Activated CD8-positive, alpha-beta memory T cell treated with anti-CD3 and anti-CD28 coated beads for 36 hours (primary cell): Measurements from ENCODE around the gene UTRN. TPM values are rescaled to one million over a fixed set of nuclear protein-coding genes. Genes with fewer than 3 reads are reported as not detected.

Source experiments
- CTCF ChIA-PET: fragments of 350-600 bp; sonication (Branson Sonifier 250); formaldehyde crosslinking; loops from one replicate; lab custom pipeline; 2021; ENCODE audit warnings: antibody characterized with exemption; lab: Charles Lee
- POLR2A ChIA-PET: fragments of 350-600 bp; sonication (Branson Sonifier 250); formaldehyde crosslinking; loops from one replicate; lab custom pipeline; 2021; ENCODE audit warnings: antibody characterized with exemption; lab: Charles Lee
- total RNA-seq, 2 experiments: library from RNA; stranded (reverse); gene quantifications; one replicate each; pipeline ENCODE4 v1.2.3, GENCODE V29; 2021

The UTRN gene
- total RNA-seq, 2 experiments from 2014 or later, result 31.5 to 31.8 TPM

DNA sequence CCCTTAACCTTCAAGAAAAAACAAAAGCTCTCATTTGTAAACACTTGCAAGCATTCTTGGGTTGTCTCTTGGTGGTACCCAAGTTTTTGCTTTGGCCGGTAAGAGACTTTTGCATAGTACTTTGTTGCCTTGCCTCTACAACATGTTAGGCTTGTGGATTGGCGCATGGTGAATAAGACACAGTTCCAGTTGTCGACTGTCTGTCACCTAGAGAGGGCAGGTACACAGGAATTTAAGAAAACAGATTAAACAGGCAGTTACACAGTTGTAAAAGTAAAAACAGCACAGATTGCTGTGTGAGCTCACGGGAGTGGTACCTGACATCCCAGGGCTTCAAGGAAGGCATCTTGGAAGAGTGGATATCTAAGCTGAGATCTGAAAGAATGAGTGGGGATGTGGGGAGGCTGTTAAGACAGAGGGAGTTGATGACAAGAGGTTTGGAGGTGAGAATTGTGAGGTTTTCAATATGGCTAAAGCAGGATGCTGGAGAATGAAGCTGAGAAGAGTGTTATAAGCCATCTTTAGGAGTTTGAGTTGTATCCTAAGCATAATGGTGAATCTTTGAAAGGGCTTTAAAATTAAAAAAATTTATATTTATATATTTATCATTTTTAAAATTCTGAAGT, 19.2 kb downstream of the UTRN start:
- POLR2A ChIA-PET, result no interaction called here
- CTCF ChIA-PET, result no interaction called here

DNA sequence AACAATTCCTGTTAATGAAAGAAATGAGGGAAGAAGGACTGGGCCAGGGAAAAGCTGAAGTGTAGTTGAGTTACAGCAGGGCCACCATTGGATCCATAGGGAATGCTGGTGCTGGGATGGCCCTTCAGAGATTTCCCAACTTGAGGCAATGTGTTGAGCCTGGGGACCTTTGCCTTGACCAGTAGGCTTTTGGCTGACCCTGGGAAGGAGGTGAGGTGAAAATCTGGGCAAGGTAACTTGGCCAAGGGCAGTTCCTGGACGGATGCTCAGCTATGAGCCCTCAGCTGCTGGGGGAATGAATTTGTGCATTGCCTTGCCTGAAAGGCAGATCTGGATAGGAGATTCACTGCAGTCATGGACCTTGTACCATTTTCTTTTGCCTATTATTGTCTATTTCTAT, 20.4 kb downstream of the UTRN start:
- POLR2A ChIA-PET, result interaction anchor here (1.2 kb wide), 1 partner anchor 58 kb away, joined by 3 read pairs; no protein-coding TSS in a partner anchor
- CTCF ChIA-PET, result interaction anchor here (0.5 to 1.1 kb wide), 2 partner anchors 20 to 750 kb away, joined by 3 read pairs; partner anchors contain the start of gene UTRN

DNA sequence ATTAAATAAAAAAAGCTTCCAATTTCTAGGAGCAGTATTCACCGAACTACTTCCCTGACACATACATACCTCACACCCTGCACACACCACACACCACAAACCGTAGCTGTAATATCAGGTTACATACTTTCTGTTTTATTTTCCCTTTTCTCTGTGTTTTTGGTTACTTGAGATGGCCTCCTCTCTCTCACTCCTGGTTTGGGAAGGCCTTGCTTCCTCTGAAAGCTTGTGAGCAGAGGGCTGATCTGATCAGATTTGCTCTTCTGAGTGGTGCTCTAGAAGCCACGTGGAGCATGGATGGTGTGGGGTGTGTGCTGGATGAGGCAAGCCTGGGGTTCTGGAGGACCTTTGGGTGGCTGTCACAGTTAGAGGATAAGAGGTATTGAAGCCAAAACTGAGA, 20.9 kb downstream of the UTRN start:
- ChIA-PET POLR2A (interaction anchor here (1.2 kb wide), 1 partner anchor 58 kb away, joined by 3 read pairs; no protein-coding TSS in a partner anchor), CTCF (interaction anchor here (1.1 kb wide), 1 partner anchor 20 kb away, joined by 3 read pairs; the partner anchor contains the start of gene UTRN)

DNA sequence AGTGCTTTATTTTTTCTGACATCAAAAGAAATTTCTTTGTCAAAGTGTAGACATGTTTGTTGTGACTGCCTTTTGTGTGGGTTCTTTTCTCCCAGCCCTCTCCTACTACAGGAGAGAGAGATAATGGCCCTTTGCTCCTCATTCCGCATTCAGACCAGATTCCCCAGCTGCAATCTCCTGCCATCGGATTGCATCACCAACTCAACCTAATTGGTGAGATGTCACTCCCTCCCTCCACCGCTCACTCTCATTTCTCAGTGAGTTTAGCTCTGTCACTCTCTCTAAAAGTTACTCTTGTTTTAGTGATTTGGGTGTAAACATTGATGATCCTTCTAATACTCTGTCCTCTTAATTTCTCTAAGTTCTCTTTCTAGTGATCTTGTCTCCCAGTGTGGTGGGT, 22.7 kb downstream of the UTRN start:
- ChIA-PET POLR2A (no interaction called here), CTCF (no interaction called here)

DNA sequence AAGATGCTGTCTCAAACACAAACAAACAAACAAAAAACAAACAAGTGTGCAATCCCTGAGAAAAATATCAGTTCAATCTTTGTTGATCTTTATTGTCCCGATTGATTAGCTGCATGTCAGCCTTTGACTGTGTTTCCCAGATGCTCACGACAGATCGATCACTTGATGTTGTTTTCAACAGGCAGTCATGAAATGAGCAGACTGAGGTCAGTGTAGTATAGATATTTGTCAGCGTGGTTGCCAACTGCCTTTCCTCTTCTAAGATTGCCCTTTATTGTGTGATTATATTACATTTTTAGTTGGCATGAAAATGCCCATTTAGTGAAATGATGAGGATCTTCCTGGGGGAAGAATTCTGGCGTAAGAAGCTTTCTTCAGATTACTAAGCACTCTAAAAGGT, 25.6 kb downstream of the UTRN start:
- CTCF ChIA-PET, result interaction anchor here (1.3 kb wide), 1 partner anchor 210 kb away, joined by 3 read pairs; no protein-coding TSS in a partner anchor
- POLR2A ChIA-PET, result no interaction called here

DNA sequence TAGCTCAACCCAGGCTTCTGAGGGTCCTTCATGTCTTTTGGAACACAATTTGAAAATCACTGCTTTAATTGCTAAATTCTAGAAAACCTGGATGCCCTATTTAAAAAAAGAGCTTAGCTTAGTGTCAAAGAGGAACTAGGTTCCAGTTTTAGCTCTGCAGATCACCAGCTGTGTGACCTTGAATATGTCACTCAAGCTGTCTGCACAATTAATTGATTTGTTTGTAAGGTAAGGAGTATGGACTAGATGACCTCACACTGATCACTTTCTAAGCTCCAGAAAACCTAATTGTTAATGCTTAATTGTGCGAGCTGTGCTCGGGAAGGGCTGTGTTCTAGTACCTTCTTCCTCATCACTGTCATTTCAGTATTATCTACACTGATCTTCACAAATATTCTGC, 26.2 kb downstream of the UTRN start:
- POLR2A ChIA-PET, result no interaction called here
- CTCF ChIA-PET, result interaction anchor here (1.3 kb wide), 1 partner anchor 210 kb away, joined by 3 read pairs; no protein-coding TSS in a partner anchor

DNA sequence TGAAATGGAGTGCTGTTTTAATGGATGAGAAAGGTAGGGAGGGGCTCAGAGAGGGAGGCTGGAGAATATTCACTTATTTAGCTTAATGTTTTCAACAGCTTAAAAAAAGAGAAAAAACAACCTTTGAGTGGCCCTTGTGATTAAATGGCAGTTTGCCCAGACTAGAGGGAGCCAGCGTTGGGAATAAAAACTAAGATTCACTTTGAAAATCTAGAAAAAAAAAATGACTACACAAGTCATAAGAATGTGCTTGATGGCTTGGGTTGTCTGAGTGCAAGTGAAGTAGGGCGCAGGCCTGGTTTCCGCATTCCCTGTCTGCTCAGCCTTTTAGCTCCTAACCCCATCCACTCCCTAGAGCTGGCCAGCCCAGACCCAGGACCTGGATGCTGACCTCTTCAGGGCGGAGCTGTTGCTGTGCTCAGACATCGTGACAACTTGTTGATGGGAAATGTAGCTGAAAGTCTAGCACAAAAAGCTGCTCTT, 28.9 kb downstream of the UTRN start:
- CTCF ChIA-PET, result interaction anchor here (1.3 kb wide), 1 partner anchor 31 kb away, joined by 3 read pairs; no protein-coding TSS in a partner anchor

DNA sequence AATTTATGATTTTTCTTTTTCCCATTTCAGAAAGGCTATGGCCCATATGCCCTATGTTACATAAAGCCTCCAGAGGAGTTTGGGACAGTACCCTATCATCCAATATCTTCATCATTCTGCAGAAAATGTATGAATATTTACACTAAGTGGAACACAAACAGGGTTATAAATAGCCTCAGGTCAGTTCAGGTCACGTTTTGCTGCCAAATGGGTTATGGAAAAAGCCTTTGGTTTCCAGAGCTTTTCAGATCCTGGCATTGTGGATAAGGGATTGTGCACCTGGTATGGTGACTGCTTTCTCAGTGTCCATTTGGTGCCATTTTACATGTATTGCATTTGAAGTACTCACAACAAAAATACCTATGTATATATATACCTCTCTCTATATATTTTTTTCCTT, 29.4 kb downstream of the UTRN start:
- ChIA-PET CTCF (interaction anchor here (1.3 kb wide), 1 partner anchor 31 kb away, joined by 3 read pairs; no protein-coding TSS in a partner anchor), POLR2A (no interaction called here)

More for the DNA sequence above, 28.9 kb downstream of the UTRN start:
- POLR2A ChIA-PET, result no interaction called here

DNA sequence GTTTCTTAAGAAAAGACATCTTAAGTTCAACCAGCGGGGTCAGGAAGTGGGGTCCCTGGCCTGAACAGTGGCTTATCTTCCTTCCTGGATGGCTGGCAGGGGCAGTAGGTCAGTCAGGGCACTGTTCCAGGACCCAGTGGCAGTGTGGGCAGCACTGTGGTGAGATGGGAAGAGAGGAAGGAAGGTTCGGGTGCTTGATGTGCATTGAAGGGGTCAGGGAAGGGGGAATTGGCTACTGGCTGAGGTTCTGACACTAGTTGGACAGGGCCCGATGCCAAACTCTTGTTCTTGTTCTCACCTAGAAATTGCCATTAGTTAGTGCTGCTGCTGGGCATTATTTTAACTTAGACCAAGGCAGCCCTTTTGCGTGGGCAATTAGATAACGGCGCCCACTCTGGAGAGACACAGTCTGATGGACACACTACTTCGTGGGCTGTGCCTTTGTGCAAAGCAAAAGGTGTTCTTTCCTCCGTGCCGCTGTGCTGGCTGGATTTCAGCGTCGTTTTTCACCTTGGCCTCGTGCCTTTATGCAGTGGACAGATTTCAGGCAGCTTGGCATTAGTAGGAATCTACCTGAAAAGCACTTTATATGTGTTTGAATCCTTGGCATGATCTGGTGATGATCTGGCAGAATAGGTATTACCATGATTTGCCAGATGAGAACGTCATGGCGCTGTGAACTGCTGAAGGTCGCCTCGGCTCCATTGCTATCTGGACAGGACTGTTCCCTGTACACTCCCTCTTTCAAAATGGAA, 30.3 kb downstream of the UTRN start:
- ChIA-PET CTCF (interaction anchor here (1.3 kb wide), 1 partner anchor 30 kb away, joined by 3 read pairs; no protein-coding TSS in a partner anchor), POLR2A (no interaction called here)

DNA sequence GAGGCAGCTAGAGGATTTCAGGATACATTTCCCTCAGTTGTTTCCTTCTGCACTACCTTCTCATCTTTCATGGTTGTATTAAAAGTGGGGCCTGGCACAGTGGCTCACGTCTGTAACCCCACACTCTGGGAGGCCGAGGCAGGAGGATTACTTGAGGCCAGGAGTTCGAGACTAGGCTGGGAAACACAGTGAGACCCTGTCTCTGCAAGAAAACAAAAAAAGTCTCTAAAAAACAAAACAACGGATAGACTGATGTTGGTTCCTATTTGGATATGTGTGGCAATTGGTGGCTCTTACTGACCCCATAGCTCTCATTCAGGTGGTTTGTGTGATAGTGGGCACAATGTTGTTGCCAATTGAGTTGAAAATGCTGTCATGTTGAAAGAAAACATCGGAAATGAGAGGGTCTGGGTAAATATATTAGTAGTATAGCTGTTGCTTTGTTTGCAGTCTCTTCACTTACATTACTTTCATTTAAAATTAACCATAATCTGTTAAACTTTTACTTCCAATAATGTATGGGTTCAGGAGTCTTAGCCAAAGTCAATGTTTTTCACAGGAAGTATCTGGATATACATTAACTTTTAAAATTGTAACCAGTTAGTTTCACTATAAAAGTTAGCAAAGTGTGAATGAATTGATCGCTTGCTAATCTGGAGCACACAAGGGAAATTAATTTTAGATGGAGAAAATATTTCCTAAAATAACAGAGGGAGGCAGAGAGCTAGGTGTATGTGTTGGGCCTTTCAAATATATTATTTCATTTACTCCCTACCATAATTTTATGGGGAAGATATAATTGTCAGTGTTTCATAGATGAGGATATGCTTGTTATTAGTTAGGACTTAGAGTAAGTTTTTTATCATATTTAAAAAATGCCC, 31.1 kb downstream of the UTRN start:
- POLR2A ChIA-PET, result no interaction called here
- CTCF ChIA-PET, result no interaction called here

DNA sequence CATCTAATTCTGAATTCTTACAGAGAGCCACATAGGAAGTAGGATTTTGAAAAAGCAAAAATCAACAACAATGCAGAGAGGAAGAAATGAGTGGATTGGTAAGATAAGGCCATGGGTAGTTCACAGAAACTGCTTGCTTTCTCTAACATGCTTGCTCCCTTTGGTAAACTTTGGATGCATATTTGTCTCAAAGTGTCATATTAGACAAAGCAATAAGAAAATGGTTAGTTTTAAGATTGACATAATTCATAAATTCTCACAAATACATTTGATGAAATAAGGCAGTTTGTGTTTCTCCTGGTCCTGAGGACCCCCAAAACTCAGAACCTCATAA, 31.7 kb downstream of the UTRN start:
- ChIA-PET CTCF (no interaction called here), POLR2A (no interaction called here)

DNA sequence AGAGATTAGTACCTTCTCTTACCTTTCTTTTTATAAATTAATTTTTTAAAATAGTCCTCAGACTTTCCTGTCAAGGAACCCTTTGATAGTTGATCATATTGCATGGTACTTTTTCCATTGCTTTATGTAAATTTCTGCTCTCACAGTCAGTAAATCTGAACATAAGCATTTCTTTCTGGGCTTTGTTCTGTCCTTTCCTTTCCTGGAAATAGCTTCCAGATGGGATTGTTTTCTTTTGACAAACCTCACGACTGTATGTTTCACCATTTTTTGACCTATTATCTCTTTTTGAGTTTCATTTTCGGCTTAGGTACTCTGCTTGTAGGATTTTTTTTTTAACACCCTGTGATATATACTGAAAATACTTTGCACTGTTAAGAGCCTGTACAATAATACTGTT, 32.6 kb downstream of the UTRN start:
- ChIA-PET POLR2A (no interaction called here), CTCF (no interaction called here)

DNA sequence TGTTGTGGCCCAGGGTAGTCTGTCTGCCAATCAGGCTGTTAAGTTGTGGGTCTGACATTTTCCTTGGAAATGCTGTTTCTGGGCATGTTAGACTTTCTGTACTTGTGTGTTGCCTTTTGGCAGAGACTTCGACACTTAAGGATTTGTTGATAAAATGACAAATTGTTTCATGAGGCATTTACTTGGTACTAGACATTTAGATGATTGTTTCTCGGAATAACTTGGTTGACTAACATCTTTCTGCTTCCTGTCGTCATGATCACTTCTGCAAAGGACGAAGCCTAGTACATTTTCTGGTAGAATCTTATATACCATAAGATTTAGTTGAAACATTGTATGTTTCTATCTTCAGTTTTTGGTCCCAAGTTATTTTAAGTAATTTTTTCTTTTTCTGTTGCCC, 34.1 kb downstream of the UTRN start:
- ChIA-PET POLR2A (no interaction called here), CTCF (no interaction called here)

DNA sequence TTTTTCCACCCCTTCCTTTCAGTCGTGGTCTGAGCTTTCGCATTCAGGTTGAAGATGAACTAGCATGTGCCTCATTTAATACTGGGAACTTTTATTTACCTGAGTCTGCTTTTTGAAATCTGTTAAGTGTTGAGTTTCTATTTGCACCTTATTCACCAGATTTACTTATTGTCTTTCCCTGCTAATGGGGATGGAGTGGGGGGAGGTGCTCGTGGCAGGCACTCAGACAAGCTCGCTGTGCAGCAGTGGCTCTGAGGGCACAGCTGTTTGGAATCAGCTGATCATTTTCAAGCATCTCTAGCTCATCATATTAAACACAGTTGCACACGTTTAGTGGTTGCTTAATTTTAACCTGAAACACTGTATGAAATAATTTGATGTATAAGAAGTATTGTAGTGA, 35.6 kb downstream of the UTRN start:
- ChIA-PET POLR2A (no interaction called here), CTCF (no interaction called here)

DNA sequence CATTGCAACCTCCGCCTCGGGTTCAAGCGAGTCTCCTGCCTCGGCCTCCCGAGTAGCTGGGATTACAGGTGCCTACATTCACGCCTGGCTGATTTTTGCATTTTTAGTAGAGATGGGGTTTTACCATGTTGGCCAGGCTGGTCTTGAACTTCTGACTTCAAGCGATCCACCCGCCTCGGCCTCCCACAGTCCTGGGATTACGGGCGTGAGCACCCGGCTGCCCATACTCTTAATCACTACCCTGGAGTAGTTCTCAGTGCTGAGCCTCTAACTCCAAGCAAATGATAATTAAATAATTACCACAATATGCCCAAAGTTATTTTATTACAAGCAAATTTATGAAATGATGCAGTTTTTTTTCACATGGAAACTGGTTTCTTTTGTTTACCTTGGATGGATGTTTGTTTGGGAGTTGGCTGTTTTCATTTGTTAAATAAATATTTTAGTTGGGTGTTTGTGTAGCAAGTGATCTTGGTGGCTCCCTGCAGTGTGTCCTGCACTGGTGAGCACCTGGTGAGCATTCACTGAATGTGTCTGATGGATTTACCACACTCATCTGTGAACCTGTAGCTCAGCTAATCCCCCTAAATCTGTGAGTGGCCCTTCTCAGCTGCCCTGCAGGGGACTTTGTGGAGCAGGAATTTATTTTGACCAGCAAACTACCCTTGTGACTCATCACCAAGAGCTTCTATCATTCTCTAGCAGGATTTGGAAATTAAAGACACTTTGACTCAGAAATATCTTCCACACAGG, 36.9 kb downstream of the UTRN start:
- POLR2A ChIA-PET, result no interaction called here
- CTCF ChIA-PET, result no interaction called here

DNA sequence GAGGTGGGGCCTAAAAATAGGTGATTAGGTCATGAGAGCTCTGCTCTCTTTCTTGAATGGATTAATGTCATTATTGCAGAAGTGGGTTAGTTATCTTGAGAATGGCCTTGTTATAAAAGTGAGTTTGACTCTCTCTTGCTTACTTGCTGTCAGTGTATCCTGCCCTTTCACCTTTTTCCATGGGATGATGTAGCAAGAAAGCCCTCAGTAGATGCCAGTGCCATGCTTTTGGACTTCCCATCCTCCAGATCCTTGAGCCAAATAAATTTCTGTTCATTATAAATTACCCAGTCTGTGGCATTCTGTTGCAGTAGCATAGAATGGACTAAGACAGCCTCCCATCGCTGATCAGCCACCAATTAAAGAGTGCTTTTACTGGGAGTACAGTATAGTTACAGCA, 40.1 kb downstream of the UTRN start:
- CTCF ChIA-PET, result no interaction called here
- POLR2A ChIA-PET, result no interaction called here

DNA sequence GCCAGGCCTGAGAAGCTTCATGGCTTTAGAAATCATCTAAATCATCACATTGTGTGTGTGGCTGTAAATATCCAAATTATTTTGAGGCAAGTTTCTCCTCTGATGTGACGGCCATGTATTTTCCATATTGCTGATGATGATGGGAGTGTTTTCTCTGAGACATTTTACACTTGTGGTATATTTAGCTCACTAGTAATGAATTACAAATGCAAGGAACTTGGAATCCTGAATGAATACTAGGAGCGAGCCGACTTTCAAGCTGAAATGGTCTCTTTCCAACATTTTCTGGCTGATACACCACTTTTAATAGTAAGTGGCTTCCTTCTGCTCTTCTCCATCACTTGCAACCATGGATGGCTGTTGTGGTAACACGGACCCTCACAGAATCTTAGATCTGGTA, 41.3 kb downstream of the UTRN start:
- POLR2A ChIA-PET, result no interaction called here
- CTCF ChIA-PET, result no interaction called here

DNA sequence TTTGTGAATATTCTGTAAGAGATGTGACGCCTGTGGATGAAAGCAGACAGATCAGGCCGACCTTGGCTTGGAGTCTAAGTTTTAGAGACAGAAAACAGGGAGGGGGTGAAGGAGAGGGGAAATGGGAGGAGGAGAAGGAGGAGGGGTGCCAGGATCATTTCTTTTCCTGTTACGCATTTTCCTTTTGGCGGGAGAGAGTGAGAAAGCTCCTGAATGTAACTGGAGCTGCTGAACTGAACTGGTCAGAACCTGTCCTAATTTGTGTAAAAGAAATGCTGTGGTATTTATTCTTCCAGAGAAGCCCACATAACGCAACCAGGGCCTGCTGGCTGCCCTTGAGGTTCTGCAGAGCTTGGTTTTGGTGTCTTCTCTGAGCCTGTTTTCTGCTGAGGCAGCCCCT, 41.9 kb downstream of the UTRN start:
- ChIA-PET POLR2A (no interaction called here), CTCF (no interaction called here)
